Esophagus squamous epithelium (tissue), 4 donors: ENCODE measurements around the gene TRIM43.
"Not testable (repeated sequence)": the region's sequence is repeated elsewhere in the genome, so short reads cannot be mapped to it uniquely, and the experiment has no call there.

ENCODE experiments used
- CTCF ChIP-seq, 6 experiments: fragments of 450-650 bp in 4 of 6; fragments of 200-600 bp in 2 of 6; sonication (generic) in 2 of 6; IDR thresholded peaks; one replicate each; pipeline ENCODE4 v1.5.1; 2016 to 2019; ENCODE audit warnings: antibody characterized with exemption in 6 of 6, mild to moderate bottlenecking in 4 of 6, moderate library complexity in 4 of 6
- POLR2A ChIP-seq, 4 donors: fragments of 450-650 bp; IDR thresholded peaks; one replicate each; pipeline ENCODE4 v1.6.1; 2017; ENCODE audit warnings: antibody characterized with exemption in 4 of 4, mild to moderate bottlenecking in 4 of 4, moderate library complexity in 3 of 4

- TF ChIP-seq CTCF, POLR2A (IDR thresholded peaks at IDR 0.05): not testable (repeated sequence)
Observed at GRCh38 chr2:95589777-95590536, 1.8 kb upstream of the TRIM43 start.
